ENCODE results near the gene CDH18.

Gene CDH18

GRCh38 chr5:19492861-19493260, 495.1 kb downstream of the CDH18 start:
- TF ChIP-seq, protein P1, sequence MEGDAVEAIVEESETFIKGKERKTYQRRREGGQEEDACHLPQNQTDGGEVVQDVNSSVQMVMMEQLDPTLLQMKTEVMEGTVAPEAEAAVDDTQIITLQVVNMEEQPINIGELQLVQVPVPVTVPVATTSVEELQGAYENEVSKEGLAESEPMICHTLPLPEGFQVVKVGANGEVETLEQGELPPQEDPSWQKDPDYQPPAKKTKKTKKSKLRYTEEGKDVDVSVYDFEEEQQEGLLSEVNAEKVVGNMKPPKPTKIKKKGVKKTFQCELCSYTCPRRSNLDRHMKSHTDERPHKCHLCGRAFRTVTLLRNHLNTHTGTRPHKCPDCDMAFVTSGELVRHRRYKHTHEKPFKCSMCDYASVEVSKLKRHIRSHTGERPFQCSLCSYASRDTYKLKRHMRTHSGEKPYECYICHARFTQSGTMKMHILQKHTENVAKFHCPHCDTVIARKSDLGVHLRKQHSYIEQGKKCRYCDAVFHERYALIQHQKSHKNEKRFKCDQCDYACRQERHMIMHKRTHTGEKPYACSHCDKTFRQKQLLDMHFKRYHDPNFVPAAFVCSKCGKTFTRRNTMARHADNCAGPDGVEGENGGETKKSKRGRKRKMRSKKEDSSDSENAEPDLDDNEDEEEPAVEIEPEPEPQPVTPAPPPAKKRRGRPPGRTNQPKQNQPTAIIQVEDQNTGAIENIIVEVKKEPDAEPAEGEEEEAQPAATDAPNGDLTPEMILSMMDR (IDR thresholded peaks at IDR 0.05; ENCODE audit: control insufficient read depth, extremely low read depth, insufficient read depth): no peak
- DNase-seq (ENCODE audit: low read depth): no peak
- no peak overlapping the region for H3K4me3 ChIP-seq (ENCODE audit: low read depth, low read length)

DNA sequence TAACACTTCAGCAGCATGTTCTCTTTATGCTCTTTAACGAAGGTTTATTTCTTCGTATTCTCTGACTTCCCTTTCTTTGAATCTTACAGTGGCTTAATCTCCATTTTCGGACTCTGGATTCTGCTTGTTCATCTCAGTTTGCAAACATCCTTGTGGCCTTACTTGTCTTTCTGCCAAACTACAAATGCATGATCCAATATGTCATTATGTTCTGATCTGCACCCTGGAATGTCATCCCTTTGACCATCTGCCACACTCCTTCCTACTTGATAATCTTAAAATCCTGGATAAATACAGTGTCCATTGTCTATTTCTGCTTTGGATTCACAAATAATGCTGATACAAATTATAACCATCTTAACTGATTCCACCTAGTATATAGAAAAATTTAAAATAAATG, 499.2 kb downstream of the CDH18 start:
- H3K4me3 ChIP-seq (ENCODE audit: low read depth, low read length): no peak overlapping the region
- TF ChIP-seq, protein P1 (IDR thresholded peaks at IDR 0.05; ENCODE audit: control insufficient read depth, extremely low read depth, insufficient read depth): no peak
- no peak for DNase-seq (ENCODE audit: low read depth)

- TF ChIP-seq, protein P1 (IDR thresholded peaks at IDR 0.05; ENCODE audit: control insufficient read depth, extremely low read depth, insufficient read depth): no peak
Observed at GRCh38 chr5:19487480-19487879, 500.5 kb downstream of the CDH18 start.

DNA sequence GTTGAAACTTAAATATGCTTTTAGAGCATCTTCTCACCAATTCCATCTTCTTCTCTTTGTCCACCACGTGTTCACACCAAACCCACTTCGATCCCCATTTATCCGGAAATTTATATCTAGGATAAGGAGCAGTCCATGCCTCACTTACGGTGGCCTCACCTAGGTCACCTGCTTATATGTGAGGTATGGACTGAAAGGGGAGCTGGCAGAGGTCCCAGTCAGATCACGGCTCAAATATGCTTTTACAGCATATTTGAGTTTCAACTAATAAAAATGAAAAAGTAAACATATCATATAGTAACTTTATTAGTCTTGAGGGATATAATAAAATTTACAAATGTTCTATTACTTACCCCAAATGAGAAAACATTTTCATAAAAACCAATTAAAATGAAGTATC, 508.4 kb downstream of the CDH18 start:
- H3K4me3 ChIP-seq (ENCODE audit: low read depth, low read length): no peak overlapping the region
- TF ChIP-seq, protein P1 (IDR thresholded peaks at IDR 0.05; ENCODE audit: control insufficient read depth, extremely low read depth, insufficient read depth): no peak
- peak; percentile 66 for DNase-seq (ENCODE audit: low read depth)

More at GRCh38 chr5:19487480-19487879, 500.5 kb downstream of the CDH18 start:
- no peak for DNase-seq (ENCODE audit: low read depth)
- H3K4me3 ChIP-seq (ENCODE audit: low read depth, low read length): no peak overlapping the region

DNA sequence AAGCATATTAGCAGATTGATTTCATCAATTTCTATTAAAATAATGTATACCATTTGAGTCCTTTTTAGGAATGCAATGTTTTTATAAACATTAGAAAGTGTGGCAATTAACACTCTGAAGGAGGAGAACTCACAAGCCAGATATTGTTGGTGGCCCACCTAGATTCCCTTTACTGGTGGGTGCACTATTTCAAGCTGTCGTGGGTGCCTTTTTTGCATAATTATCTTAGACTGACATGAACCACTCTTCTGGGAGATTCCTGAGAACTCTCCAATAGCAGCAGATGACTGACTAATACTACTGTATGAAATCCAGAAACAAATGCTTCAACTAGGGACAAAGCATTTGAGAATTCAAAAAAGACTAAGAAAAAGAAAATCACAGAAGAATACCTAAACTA, 526.0 kb downstream of the CDH18 start:
- DNase-seq (ENCODE audit: low read depth): no peak
- H3K4me3 ChIP-seq (ENCODE audit: low read depth, low read length): no peak overlapping the region
- TF ChIP-seq, protein P1 (IDR thresholded peaks at IDR 0.05; ENCODE audit: control insufficient read depth, extremely low read depth, insufficient read depth): no peak

- TF ChIP-seq, protein P1 (IDR thresholded peaks at IDR 0.05; ENCODE audit: control insufficient read depth, extremely low read depth, insufficient read depth): no peak
- no peak overlapping the region for H3K4me3 ChIP-seq (ENCODE audit: low read depth, low read length)
- no peak for DNase-seq (ENCODE audit: low read depth)
Observed at GRCh38 chr5:19424506-19424905, 563.5 kb downstream of the CDH18 start.
